H1 (cell line): Measurements from ENCODE around the gene AGBL5. TPM values are rescaled to one million over a fixed set of nuclear protein-coding genes. Genes with fewer than 3 reads are reported as not detected.

ENCODE experiments used
- CTCF ChIA-PET: fragments of 300-600 bp; sonication (Branson Sonifier 250); formaldehyde crosslinking; loops from one replicate; lab custom pipeline; 2021; ENCODE audit not compliant: partially characterized antibody; lab: Charles Lee
- POLR2A ChIA-PET: fragments of 300-600 bp; sonication (Branson Sonifier 250); formaldehyde crosslinking; loops from one replicate; lab custom pipeline; 2021; ENCODE audit warnings: inconsistent platforms; ENCODE audit not compliant: partially characterized antibody; lab: Charles Lee
- DNase-seq, 2 experiments: peaks; one replicate each; pipeline versions ENCODE4 v3.0.0 to v3.0.0-alpha.2; 2010 to 2022; ENCODE audit warnings: low spot score in 2 of 2, low read depth in 1 of 2, mixed read lengths in 1 of 2
- FAIRE-seq: peaks from 2 replicates; lab custom pipeline; 2011; peaks lifted over from hg19 to GRCh38; lab: Jason Lieb, UNC
- H2AFZ ChIP-seq: 2 replicates; pipeline ENCODE4 v1.8.1; 2012; ENCODE audit warnings: low read length, inconsistent platforms
- H2AK5ac ChIP-seq: 2 replicates; pipeline ENCODE4 v1.6.1; 2013; ENCODE audit warnings: low read depth, low read length
- H2BK120ac ChIP-seq: replicated peaks from 2 replicates; pipeline ENCODE3; 2013; ENCODE audit warnings: low read depth, low read length, inconsistent platforms
- H2BK12ac ChIP-seq: 2 replicates; pipeline ENCODE4 v1.6.1; 2013; ENCODE audit warnings: low read depth, low read length
- H2BK15ac ChIP-seq: 2 replicates; pipeline ENCODE4 v1.6.1; 2013; ENCODE audit warnings: low read length
- H2BK20ac ChIP-seq: 2 replicates; pipeline ENCODE4 v1.6.1; 2013; ENCODE audit warnings: low read length
- H2BK5ac ChIP-seq: 2 replicates; pipeline ENCODE4 v1.6.1; 2013; ENCODE audit warnings: low read depth, low read length
- H3K14ac ChIP-seq: 2 replicates; pipeline ENCODE4 v1.6.1; 2013; ENCODE audit warnings: inconsistent platforms; ENCODE audit not compliant: insufficient read length
- H3K18ac ChIP-seq: 2 replicates; pipeline ENCODE4 v1.6.1; 2013; ENCODE audit warnings: low read length; ENCODE audit errors: extremely low read depth
- H3K23ac ChIP-seq: 2 replicates; pipeline ENCODE4 v1.6.1; 2013; ENCODE audit warnings: inconsistent platforms; ENCODE audit not compliant: insufficient read length
- H3K23me2 ChIP-seq: 2 replicates; pipeline ENCODE4 v1.6.1; 2013; ENCODE audit warnings: low read depth, low read length
- H3K27ac ChIP-seq: 2 replicates; pipeline ENCODE4 v1.6.1; 2011; ENCODE audit warnings: low read depth, low read length, inconsistent platforms
- H3K27me3 ChIP-seq, 4 experiments: replicated peaks in 1 of 4; 1 replicate in 1 of 4; 2 replicates in 3 of 4; pipeline versions ENCODE4 v1.6.1 to v1.8.1; 2011 to 2013; ENCODE audit warnings: low read length in 3 of 4, mild to moderate bottlenecking in 3 of 4, inconsistent platforms in 2 of 4, mixed read lengths in 2 of 4, moderate library complexity in 1 of 4; ENCODE audit not compliant: control insufficient read depth in 3 of 4, insufficient read depth in 3 of 4; ENCODE audit errors: extremely low read depth in 1 of 4
- H3K36me3 ChIP-seq, 4 experiments: 2 replicates each; pipeline versions ENCODE4 v1.6.1 to v1.8.1; 2011 to 2013; ENCODE audit warnings: mild to moderate bottlenecking in 4 of 4, low read length in 3 of 4, moderate library complexity in 2 of 4, control low read depth in 1 of 4, inconsistent platforms in 1 of 4; ENCODE audit not compliant: insufficient read depth in 4 of 4, control insufficient read depth in 2 of 4
- H3K4ac ChIP-seq: replicated peaks from 2 replicates; pipeline ENCODE3; 2013; ENCODE audit warnings: low read length, low read depth, mixed read lengths, inconsistent platforms; ENCODE audit not compliant: insufficient read length
- H3K4me1 ChIP-seq, 4 experiments: replicated peaks in 1 of 4; 1 replicate in 1 of 4; 2 replicates in 3 of 4; pipeline versions ENCODE4 v1.6.1 to v1.8.1; 2011 to 2013; ENCODE audit warnings: low read length in 3 of 4, inconsistent platforms in 2 of 4, mixed read lengths in 1 of 4; ENCODE audit not compliant: insufficient read depth in 4 of 4, control insufficient read depth in 3 of 4
- H3K4me2 ChIP-seq, 2 experiments: 2 replicates each; pipeline versions ENCODE4 v1.6.1 to v1.8.1; 2011 to 2013; ENCODE audit warnings: low read depth in 2 of 2, low read length in 2 of 2, control low read depth in 1 of 2, inconsistent platforms in 1 of 2, mild to moderate bottlenecking in 1 of 2; ENCODE audit not compliant: insufficient read depth in 1 of 2
- H3K4me3 ChIP-seq, 4 experiments: fragments of 200-600, 300-600 bp in 1 of 4; sonication (generic), shearing (Covaris generic), sonication (Bioruptor Twin) in 1 of 4; 2 replicates each; pipeline versions ENCODE4 v1.5.1 to v1.8.1; 2011 to 2016; ENCODE audit warnings: low read length in 4 of 4, low read depth in 3 of 4, control low read depth in 2 of 4, inconsistent platforms in 2 of 4, mild to moderate bottlenecking in 2 of 4, mixed read lengths in 1 of 4, moderate library complexity in 1 of 4; ENCODE audit not compliant: insufficient read depth in 2 of 4; ENCODE audit errors: extremely low read depth in 1 of 4
- H3K56ac ChIP-seq: replicated peaks from 2 replicates; pipeline ENCODE3; 2013; ENCODE audit warnings: low read depth, mild to moderate bottlenecking, mixed read lengths, low read length, inconsistent platforms; ENCODE audit not compliant: insufficient read length
- H3K79me1 ChIP-seq: 2 replicates; pipeline ENCODE4 v1.6.1; 2013; ENCODE audit warnings: low read depth, low read length, control low read depth
- H3K79me2 ChIP-seq, 2 experiments: 2 replicates each; pipeline versions ENCODE4 v1.6.1 to v1.8.1; 2012 to 2013; ENCODE audit warnings: low read length in 2 of 2, mild to moderate bottlenecking in 2 of 2, inconsistent platforms in 1 of 2; ENCODE audit not compliant: insufficient read depth in 2 of 2, control insufficient read depth in 1 of 2
- H3K9ac ChIP-seq, 4 experiments: replicated peaks in 1 of 4; 1 replicate in 1 of 4; 2 replicates in 3 of 4; pipeline versions ENCODE4 v1.6.1 to v1.8.1; 2011 to 2013; ENCODE audit warnings: low read depth in 3 of 4, low read length in 3 of 4, control low read depth in 2 of 4, mild to moderate bottlenecking in 2 of 4, moderate library complexity in 2 of 4, inconsistent platforms in 1 of 4; ENCODE audit errors: extremely low read depth in 1 of 4
- H3K9me3 ChIP-seq, 2 experiments: 2 replicates each; pipeline versions ENCODE4 v1.6.1 to v1.8.1; 2012 to 2013; ENCODE audit warnings: mild to moderate bottlenecking in 2 of 2, moderate library complexity in 2 of 2, control low read depth in 1 of 2, inconsistent platforms in 1 of 2, low read depth in 1 of 2, low read length in 1 of 2, mixed read lengths in 1 of 2; ENCODE audit not compliant: insufficient read depth in 2 of 2
- H4K20me1 ChIP-seq, 2 experiments: replicated peaks in 1 of 2; 2 replicates each; pipeline versions ENCODE3 to v1.8.1; 2011 to 2013; ENCODE audit warnings: inconsistent platforms in 2 of 2, low read length in 2 of 2, mild to moderate bottlenecking in 1 of 2; ENCODE audit not compliant: insufficient read depth in 2 of 2, control insufficient read depth in 1 of 2
- H4K5ac ChIP-seq: 2 replicates; pipeline ENCODE4 v1.6.1; 2013; ENCODE audit warnings: low read length, low read depth, mixed read lengths, inconsistent platforms; ENCODE audit not compliant: insufficient read length
- H4K8ac ChIP-seq: 2 replicates; pipeline ENCODE4 v1.8.0; 2013; ENCODE audit warnings: mild to moderate bottlenecking, moderate library complexity, low read length, inconsistent platforms; ENCODE audit not compliant: insufficient read depth; ENCODE audit errors: extremely low read depth
- H4K91ac ChIP-seq: replicated peaks from 2 replicates; pipeline ENCODE3; 2013; ENCODE audit warnings: low read length, mixed read lengths, inconsistent platforms; ENCODE audit not compliant: insufficient read length
- ASH2L ChIP-seq: fragments of 200-600, 300-600 bp; sonication (generic); IDR thresholded peaks from one replicate; pipeline ENCODE4 v1.7.1; 2017; ENCODE audit warnings: low read length
- CBX8 ChIP-seq: fragments of 300-800, 300-1000 bp; sonication (generic); IDR thresholded peaks from 2 replicates; pipeline ENCODE4 v1.7.1; 2016; ENCODE audit warnings: low read depth, low read length, borderline replicate concordance
- PHF8 ChIP-seq: fragments of 200-600 bp; sonication (generic); conservative IDR thresholded peaks from 2 replicates; pipeline ENCODE4 v1.7.1; 2012; ENCODE audit warnings: low read depth, mild to moderate bottlenecking, inconsistent platforms, low read length, moderate library complexity
- RBBP5 ChIP-seq: IDR thresholded peaks from 2 replicates; pipeline ENCODE4 v1.7.1; 2012; ENCODE audit warnings: low read depth, mild to moderate bottlenecking, inconsistent platforms, low read length, moderate library complexity, borderline replicate concordance
- RNF2 ChIP-seq: fragments of 200-900, 300-1000 bp; sonication (generic); IDR thresholded peaks from 2 replicates; pipeline ENCODE4 v1.7.1; 2016; ENCODE audit warnings: borderline replicate concordance, low read depth, mild to moderate bottlenecking, antibody characterized with exemption, low read length; ENCODE audit not compliant: poor library complexity, severe bottlenecking; ENCODE audit errors: missing control alignments
- SRF ChIP-seq: IDR thresholded peaks from 2 replicates; pipeline ENCODE4 v1.6.1; 2011; ENCODE audit warnings: mild to moderate bottlenecking, low read depth, low read length, moderate library complexity
- TAF7 ChIP-seq: optimal IDR thresholded peaks from 2 replicates; pipeline ENCODE3; 2011; ENCODE audit warnings: low read depth, mild to moderate bottlenecking, inconsistent platforms, low read length, moderate library complexity, borderline replicate concordance
- WGBS, 2 experiments: shearing (Covaris generic) in 1 of 2; methylation state at CpG; one replicate each; pipeline versions ENCODE4 v1.1.6 to v1.1.7; 2013 to 2015; ENCODE audit warnings: low lambda C conversion rate in 2 of 2, mixed read lengths in 2 of 2, inconsistent platforms in 1 of 2, low coverage in 1 of 2, missing lambda C conversion rate in 1 of 2; ENCODE audit not compliant: insufficient replicate concordance in 2 of 2, insufficient coverage in 1 of 2, insufficient read length in 1 of 2; ENCODE audit errors: extremely low coverage in 1 of 2, missing lambda C conversion rate in 1 of 2; 5-methylcytosine and 5-hydroxymethylcytosine counted together
- polyA plus RNA-seq, 7 experiments: library from polyadenylated mRNA; depleted of rRNA in 3 of 7; stranded (reverse) in 5 of 7; unstranded in 2 of 7; fragments of >200 nt in 5 of 7; fragments of 200-250 nt in 2 of 7; gene quantifications; 1 replicate in 5 of 7; 2 replicates in 1 of 7; 4 replicates in 1 of 7; pipeline versions ENCODE4 v1.2.1 to v1.2.3, GENCODE V29; 2011 to 2013; ENCODE audit warnings: missing spikeins in 2 of 7, mixed read lengths in 2 of 7
- total RNA-seq: library from RNA; stranded (reverse); fragmentation: NEBNext Ultra II Directional; extraction: Animal tissue kit (Norgen Biotek cat#: 25700); gene quantifications from 2 replicates; pipeline ENCODE4 v1.2.1, GENCODE V29; 2021

AGBL5 gene
- total and polyA plus RNA-seq, 2 of the 8 experiments (the other 6 are each of a cell fraction or from before 2014, with no cell fraction given) = 45.4 to 62.0 TPM

- peak overlapping the region; percentile 11; the same call in 1 of the 2 replicates for H3K27ac ChIP-seq
- H4K91ac ChIP-seq = peak overlapping the region; percentile 70
- H3K36me3 ChIP-seq = peaks cover 10 to 27% (median 16%) of the 10 kb centered on the region in 4 experiments; a peak in 7 of 8 replicates
- peak overlapping the region; percentile 27 for H3K4ac ChIP-seq
- peak overlapping the region in 3 of 4 experiments; percentile 53 to 61 (median 58); a peak in 5 of 7 replicates for H3K9ac ChIP-seq
- DNase-seq (peak in 1 of 2 experiments; percentile 67), FAIRE-seq (no peak)
- peak overlapping the region; percentile 85 to 99 for H3K4me2 ChIP-seq
- no peak overlapping the region for H2BK120ac ChIP-seq
- H3K27me3 ChIP-seq = 0 out of 7 replicates have a peak, but pooled peaks cover 0 to 3% (median 0%) of the 10 kb centered on the region in 4 experiments
- H3K56ac ChIP-seq = peak overlapping the region; percentile 18
- H3K9me3 ChIP-seq = no peaks in the 10 kb centered on the region
- H4K5ac ChIP-seq = peak overlapping the region; percentile 51
- ChIA-PET POLR2A (interaction anchor here (0.6 to 18.5 kb wide), 12 partner anchors 11 to 145 kb away, joined by 3 to 441 read pairs (median 4); partner anchors contain the start of genes ABHD1, AGBL5, CAD and TMEM214), CTCF (interaction anchor here (0.8 to 2.7 kb wide), 12 partner anchors 9 to 169 kb away, joined by 3 to 20 read pairs (median 6); partner anchors contain the start of genes KHK and PREB)
- TF ChIP-seq PHF8 (peak; percentile 10; the same call in 1 of the 2 replicates), TAF7 (no peak), RBBP5 (peak; percentile 13; the same call in 1 of the 2 replicates), ASH2L (peak; percentile 48), SRF (peak; percentile 66), CBX8 (no peak), RNF2 (no peak)
- WGBS, 2 experiments = 4% methylated on average over 30 of the region's 34 CpGs; no CpG with 5 or more reads in 1 of the 2 experiments
- no peak overlapping the region for H2AFZ ChIP-seq
- no peak overlapping the region for H3K14ac ChIP-seq
- no peak overlapping the region for H2BK12ac ChIP-seq
- peaks cover 0 to 6% of the 10 kb centered on the region in 2 experiments for H4K20me1 ChIP-seq
- no peak overlapping the region for H2AK5ac ChIP-seq
- H3K4me1 ChIP-seq = peaks cover 0 to 7% (median 4%) of the 10 kb centered on the region in 4 experiments; a peak in 5 of 7 replicates
- peak overlapping the region; percentile 83; the same call in 1 of the 2 replicates for H3K18ac ChIP-seq
- no peak overlapping the region for H2BK20ac ChIP-seq
- H2BK15ac ChIP-seq = no peak overlapping the region
- peaks cover 12% of the 10 kb centered on the region; the same call in 1 of the 2 replicates for H3K79me1 ChIP-seq
- H4K8ac ChIP-seq = peak overlapping the region; percentile 43; the same call in 1 of the 2 replicates
- H3K23ac ChIP-seq = no peak overlapping the region
- H3K23me2 ChIP-seq = peaks cover 14% of the 10 kb centered on the region; the same call in 1 of the 2 replicates
- H3K4me3 ChIP-seq = peak overlapping the region; percentile 82 to 99 (median 93)
- H2BK5ac ChIP-seq = peak overlapping the region; percentile 66; the same call in 1 of the 2 replicates
- H3K79me2 ChIP-seq = peaks cover 0 to 12% of the 10 kb centered on the region in 2 experiments; a peak in 3 of 4 replicates
These were observed 20.7 kb downstream of the AGBL5 start for GRCh38 chr2:27071990-27072830.
